Suprapubic skin (tissue), 4 donors: ENCODE measurements around the gene EBP. TPM values are rescaled to one million over a fixed set of nuclear protein-coding genes. Genes with fewer than 3 reads are reported as not detected.
"Not testable (repeated sequence)": the region's sequence is repeated elsewhere in the genome, so short reads cannot be mapped to it uniquely, and the experiment has no call there.

Experiments
- DNase-seq, 2 donors: peaks; one replicate each; pipeline ENCODE4 v3.0.0-alpha.2; 2019; ENCODE audit warnings: low spot score in 2 of 2
- H3K27ac ChIP-seq: fragments of 200-600 bp; sonication (generic); one replicate; pipeline ENCODE4 v1.5.1; 2019
- H3K27me3 ChIP-seq: fragments of 200-600 bp; sonication (generic); one replicate; pipeline ENCODE4 v1.5.1; 2019
- H3K36me3 ChIP-seq: fragments of 200-600 bp; sonication (generic); one replicate; pipeline ENCODE4 v1.5.1; 2019
- H3K4me1 ChIP-seq: fragments of 200-600 bp; sonication (generic); one replicate; pipeline ENCODE4 v1.5.1; 2019
- H3K4me3 ChIP-seq: fragments of 200-600 bp; sonication (generic); one replicate; pipeline ENCODE4 v1.5.1; 2019; ENCODE audit warnings: mild to moderate bottlenecking
- H3K9me3 ChIP-seq: fragments of 200-600 bp; sonication (generic); one replicate; pipeline ENCODE4 v1.5.1; 2019
- CTCF ChIP-seq, 2 donors: fragments of 200-600 bp in 1 of 2; fragments of 450-650 bp in 1 of 2; sonication (generic) in 1 of 2; IDR thresholded peaks; one replicate each; pipeline ENCODE4 v1.5.1; 2016 to 2019; ENCODE audit warnings: antibody characterized with exemption in 2 of 2, mild to moderate bottlenecking in 1 of 2, moderate library complexity in 1 of 2
- EP300 ChIP-seq: sonication (generic); formaldehyde crosslinking; IDR thresholded peaks from one replicate; pipeline ENCODE4 v1.6.1; 2017; ENCODE audit warnings: antibody characterized with exemption
- POLR2A ChIP-seq, 2 donors: fragments of 450-650 bp; IDR thresholded peaks; one replicate each; pipeline ENCODE4 v1.6.1; 2017; ENCODE audit warnings: antibody characterized with exemption in 2 of 2, mild to moderate bottlenecking in 2 of 2, moderate library complexity in 2 of 2
- POLR2AphosphoS5 ChIP-seq, 3 donors: sonication (generic); formaldehyde crosslinking; IDR thresholded peaks; one replicate each; pipeline ENCODE4 v1.6.1; 2017; ENCODE audit warnings: antibody characterized with exemption in 3 of 3
- WGBS: methylation state at CpG from one replicate; pipeline ENCODE4 v1.1.5; 2018; 5-methylcytosine and 5-hydroxymethylcytosine counted together
- total RNA-seq, 4 donors: library from RNA; depleted of rRNA; stranded (reverse); fragments of >200 nt; gene quantifications; one replicate each; pipeline ENCODE4 v1.1.0, GENCODE V29; 2016

Gene EBP
- total RNA-seq, 4 donors from 2014 or later, result 43.4 to 82.7 (median 71.9) TPM

GRCh38 chrX:48539345-48540027 lies 17.9 kb downstream of the EBP start, which contains the start of gene TBC1D25:
TBC1D25 (plus strand) TSS chrX:48539714; CDS start chrX:48539798, 84 bp downstream.
- WGBS, result 52% methylated on average over 59 of the region's 59 CpGs
- TF ChIP-seq POLR2A (IDR thresholded peaks at IDR 0.05), result peak in 1 of 2 donors; percentile 32
- no peak for TF ChIP-seq EP300
- TF ChIP-seq POLR2AphosphoS5 (IDR thresholded peaks at IDR 0.05), result peak in 1 of 3 donors; percentile 63
- TF ChIP-seq CTCF (IDR thresholded peaks at IDR 0.05), result peak in 1 of 2 donors; percentile 38
- no peaks in the 10 kb centered on the region for H3K9me3 ChIP-seq
- peaks cover 2% of the 10 kb centered on the region for H3K36me3 ChIP-seq
- peak within 1 kb of the TSS; percentile 66 for H3K4me3 ChIP-seq
- peak within 1 kb of the TSS; percentile 93 for H3K27ac ChIP-seq
- DNase-seq, result peak; percentile 97 to 98
- H3K27me3 ChIP-seq, result no peaks in the 10 kb centered on the region
- peaks cover 9% of the 10 kb centered on the region for H3K4me1 ChIP-seq

- Histone ChIP-seq H3K4me1 (peaks cover 9% of the 10 kb centered on the region), H3K27me3 (no peaks in the 10 kb centered on the region), H3K9me3 (no peaks in the 10 kb centered on the region), H3K36me3 (peaks cover 7% of the 10 kb centered on the region), H3K4me3 (peak overlapping the region; percentile 66), H3K27ac (peak overlapping the region; percentile 93)
- WGBS, result 49% methylated on average over 12 of the region's 12 CpGs
- TF ChIP-seq POLR2A (IDR thresholded peaks at IDR 0.05) (no peak), EP300 (no peak), POLR2AphosphoS5 (IDR thresholded peaks at IDR 0.05) (no peak), CTCF (IDR thresholded peaks at IDR 0.05) (no peak)
- no peak for DNase-seq
Observed at GRCh38 chrX:48540028-48540375, 18.4 kb downstream of the EBP start.

- Histone ChIP-seq H3K27me3 (no peaks in the 10 kb centered on the region), H3K4me1 (peaks cover 9% of the 10 kb centered on the region), H3K9me3 (no peaks in the 10 kb centered on the region), H3K27ac (peak overlapping the region; percentile 93), H3K4me3 (peak overlapping the region; percentile 66), H3K36me3 (peaks cover 9% of the 10 kb centered on the region)
- 67% methylated on average over 7 of the region's 7 CpGs for WGBS
- TF ChIP-seq EP300, result no peak
- TF ChIP-seq POLR2A (IDR thresholded peaks at IDR 0.05), result no peak
- no peak for TF ChIP-seq POLR2AphosphoS5 (IDR thresholded peaks at IDR 0.05)
- TF ChIP-seq CTCF (IDR thresholded peaks at IDR 0.05), result no peak
- no peak for DNase-seq
Observed at GRCh38 chrX:48540480-48540879, 18.9 kb downstream of the EBP start.

GRCh38 chrX:48541140-48541814 lies 19.7 kb downstream of the EBP start:
- no peak overlapping the region for H3K4me3 ChIP-seq
- H3K36me3 ChIP-seq, result peaks cover 13% of the 10 kb centered on the region
- no peaks in the 10 kb centered on the region for H3K27me3 ChIP-seq
- no peaks in the 10 kb centered on the region for H3K9me3 ChIP-seq
- peaks cover 9% of the 10 kb centered on the region for H3K4me1 ChIP-seq
- no peak for TF ChIP-seq POLR2A (IDR thresholded peaks at IDR 0.05)
- no peak for TF ChIP-seq POLR2AphosphoS5 (IDR thresholded peaks at IDR 0.05)
- TF ChIP-seq EP300, result no peak
- TF ChIP-seq CTCF (IDR thresholded peaks at IDR 0.05), result no peak
- no peak for DNase-seq
- WGBS, result 79% methylated on average over 10 of the region's 10 CpGs
- H3K27ac ChIP-seq, result no peak overlapping the region

GRCh38 chrX:48548871-48549270 lies 27.3 kb downstream of the EBP start:
- no peak for DNase-seq
- H3K9me3 ChIP-seq, result no peaks in the 10 kb centered on the region
- H3K27ac ChIP-seq, result no peak overlapping the region
- H3K36me3 ChIP-seq, result peaks cover 34% of the 10 kb centered on the region
- no peak for TF ChIP-seq POLR2AphosphoS5 (IDR thresholded peaks at IDR 0.05)
- TF ChIP-seq POLR2A (IDR thresholded peaks at IDR 0.05), result no peak
- no peak for TF ChIP-seq EP300
- no peak for TF ChIP-seq CTCF (IDR thresholded peaks at IDR 0.05)
- no peak overlapping the region for H3K4me3 ChIP-seq
- H3K4me1 ChIP-seq, result no peaks in the 10 kb centered on the region
- 90% methylated on average over 3 of the region's 3 CpGs for WGBS
- H3K27me3 ChIP-seq, result no peaks in the 10 kb centered on the region

- not testable (repeated sequence) for H3K27me3 ChIP-seq, H3K4me1 ChIP-seq, H3K4me3 ChIP-seq, H3K27ac ChIP-seq, H3K9me3 ChIP-seq, DNase-seq
- peaks cover 34% of the 10 kb centered on the region for H3K36me3 ChIP-seq
- 87% methylated on average over 9 of the region's 9 CpGs for WGBS
Observed at GRCh38 chrX:48555731-48556325, 34.2 kb downstream of the EBP start.
